GM18858 (cell line): ENCODE results near the gene KCNQ4.

ENCODE experiments used
- ATAC-seq: cut with Tn5 transposase; IDR thresholded peaks from one replicate; pipeline ENCODE4 v1.9.1; 2021; ENCODE audit not compliant: unreplicated experiment

KCNQ4 gene

GRCh38 chr1:40857737-40858136, 74.2 kb downstream of the KCNQ4 start:
- ATAC-seq = no peak

- no peak for ATAC-seq
Measured at GRCh38 chr1:40858856-40859416, 75.3 kb downstream of the KCNQ4 start.

GRCh38 chr1:40860706-40861223, 77.2 kb downstream of the KCNQ4 start:
- ATAC-seq = no peak

- peak; percentile 13 for ATAC-seq
Measured at GRCh38 chr1:40861224-40862003, 77.8 kb downstream of the KCNQ4 start.

GRCh38 chr1:40862008-40862863, 78.6 kb downstream of the KCNQ4 start, which contains the start of gene CITED4:
TSS of gene CITED4 (minus strand) at chr1:40862363. CDS start at chr1:40862127, 236 bp downstream.
- peak; percentile 81 for ATAC-seq

GRCh38 chr1:40868051-40868723, 84.6 kb downstream of the KCNQ4 start:
- ATAC-seq = no peak

- ATAC-seq = no peak
Measured at GRCh38 chr1:40870135-40870728, 86.6 kb downstream of the KCNQ4 start.

- no peak for ATAC-seq
Measured at GRCh38 chr1:40872276-40872675, 88.7 kb downstream of the KCNQ4 start.

- ATAC-seq = no peak
Measured at GRCh38 chr1:40873863-40874472, 90.4 kb downstream of the KCNQ4 start.

- no peak for ATAC-seq
Measured at GRCh38 chr1:40876436-40876761, 92.8 kb downstream of the KCNQ4 start.

GRCh38 chr1:40876891-40877290, 93.3 kb downstream of the KCNQ4 start:
- ATAC-seq = no peak

GRCh38 chr1:40877698-40878097, 94.1 kb downstream of the KCNQ4 start:
- ATAC-seq = no peak

- no peak for ATAC-seq
Measured at GRCh38 chr1:40878906-40879305, 95.3 kb downstream of the KCNQ4 start.

- no peak for ATAC-seq
Measured at GRCh38 chr1:40879482-40880175, 96.0 kb downstream of the KCNQ4 start.

GRCh38 chr1:40880813-40881549, 97.4 kb downstream of the KCNQ4 start:
- no peak for ATAC-seq

GRCh38 chr1:40884055-40884795, 100.6 kb downstream of the KCNQ4 start:
- ATAC-seq = no peak

GRCh38 chr1:40886318-40887011, 102.9 kb downstream of the KCNQ4 start:
- no peak for ATAC-seq

- no peak for ATAC-seq
Measured at GRCh38 chr1:40887012-40887378, 103.4 kb downstream of the KCNQ4 start.
